Parathyroid adenoma (tissue), 2 donors: ENCODE data around the gene DPP3.
"Not testable (repeated sequence)": the region's sequence is repeated elsewhere in the genome, so short reads cannot be mapped to it uniquely, and the experiment has no call there.

Source experiments
- H2AFZ ChIP-seq: fragments of 300-600 bp; sonication (generic); one replicate; pipeline ENCODE4 v1.7.0; 2017; ENCODE audit warnings: antibody characterized with exemption, mild to moderate bottlenecking
- H3K27ac ChIP-seq: fragments of 300-600 bp; sonication (generic); one replicate; pipeline ENCODE4 v1.7.0; 2017
- H3K27me3 ChIP-seq: fragments of 300-600 bp; sonication (generic); one replicate; pipeline ENCODE4 v1.7.0; 2017; ENCODE audit warnings: low read length; ENCODE audit not compliant: control insufficient read depth, insufficient read depth
- H3K36me3 ChIP-seq: fragments of 300-600 bp; sonication (generic); one replicate; pipeline ENCODE4 v1.7.0; 2017; ENCODE audit warnings: low read length; ENCODE audit not compliant: control insufficient read depth, insufficient read depth
- H3K4me1 ChIP-seq: fragments of 300-600 bp; sonication (generic); one replicate; pipeline ENCODE4 v1.7.0; 2017; ENCODE audit warnings: control low read depth
- H3K4me2 ChIP-seq: fragments of 300-600 bp; sonication (generic); one replicate; pipeline ENCODE4 v1.7.0; 2017; ENCODE audit warnings: low read length
- H3K4me3 ChIP-seq: fragments of 300-600 bp; sonication (generic); one replicate; pipeline ENCODE4 v1.7.0; 2017; ENCODE audit warnings: low read depth, low read length
- H3K79me2 ChIP-seq: fragments of 300-600 bp; sonication (generic); one replicate; pipeline ENCODE4 v1.7.0; 2017; ENCODE audit warnings: control low read depth
- H3K9ac ChIP-seq: fragments of 300-600 bp; sonication (generic); one replicate; pipeline ENCODE4 v1.7.0; 2017; ENCODE audit warnings: mild to moderate bottlenecking
- H3K9me3 ChIP-seq: fragments of 300-600 bp; sonication (generic); one replicate; pipeline ENCODE4 v1.7.0; 2017; ENCODE audit warnings: low read length; ENCODE audit not compliant: control insufficient read depth
- CTCF ChIP-seq: fragments of 300-600 bp; sonication (generic); IDR thresholded peaks from one replicate; pipeline ENCODE4 v1.7.0; 2017; ENCODE audit warnings: antibody characterized with exemption, mild to moderate bottlenecking
- donor health status: primary hyperparathyroidism.

The DPP3 gene

DNA sequence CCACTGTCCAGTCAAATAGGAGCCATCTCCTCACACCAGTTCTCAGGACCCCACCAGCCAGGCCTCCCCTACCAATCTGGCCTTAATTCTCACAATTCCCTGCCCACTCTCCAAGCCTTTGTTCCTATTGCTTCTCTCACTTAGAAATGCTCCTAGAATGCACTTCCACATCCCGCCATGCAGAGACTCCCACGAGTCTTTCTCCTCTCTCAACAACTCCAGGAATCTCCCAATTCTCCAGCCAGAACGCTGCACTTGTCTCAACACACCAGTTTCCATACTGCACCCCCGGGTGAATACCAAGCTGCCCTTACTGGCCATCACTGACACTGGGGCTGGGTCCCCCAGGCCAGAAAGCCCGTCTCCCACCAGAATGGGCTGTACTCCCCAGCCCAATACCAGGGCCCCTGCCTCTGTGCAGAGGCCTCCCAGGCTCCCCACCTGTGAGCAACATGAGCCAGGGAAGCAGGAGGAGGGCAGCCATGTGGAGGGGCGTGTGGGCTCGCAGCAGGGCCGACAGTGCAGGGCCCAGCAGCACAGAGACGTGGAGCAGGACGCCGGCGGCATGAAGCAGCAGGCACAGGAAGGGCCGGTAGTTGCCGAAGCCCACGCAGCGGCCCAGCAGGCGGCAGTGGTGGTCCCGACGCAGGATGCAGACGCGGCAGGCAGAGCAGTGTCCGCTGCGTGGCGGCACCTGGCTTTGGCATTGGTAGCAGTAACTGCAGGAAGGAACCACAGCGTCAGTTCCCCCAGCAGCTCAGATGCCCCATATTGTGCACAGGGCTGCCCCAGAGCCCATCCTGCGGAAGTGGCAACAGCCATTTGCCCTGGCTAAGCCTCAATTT is 63.3 kb downstream of the DPP3 start:
- Histone ChIP-seq H3K79me2 (no peaks in the 10 kb centered on the region), H3K27me3 (no peaks in the 10 kb centered on the region), H2AFZ (no peak overlapping the region), H3K4me2 (no peak overlapping the region), H3K4me3 (no peak overlapping the region), H3K36me3 (no peaks in the 10 kb centered on the region), H3K9me3 (no peaks in the 10 kb centered on the region), H3K9ac (no peak overlapping the region), H3K4me1 (peaks cover 6% of the 10 kb centered on the region), H3K27ac (no peak overlapping the region)
- no peak for TF ChIP-seq CTCF

DNA sequence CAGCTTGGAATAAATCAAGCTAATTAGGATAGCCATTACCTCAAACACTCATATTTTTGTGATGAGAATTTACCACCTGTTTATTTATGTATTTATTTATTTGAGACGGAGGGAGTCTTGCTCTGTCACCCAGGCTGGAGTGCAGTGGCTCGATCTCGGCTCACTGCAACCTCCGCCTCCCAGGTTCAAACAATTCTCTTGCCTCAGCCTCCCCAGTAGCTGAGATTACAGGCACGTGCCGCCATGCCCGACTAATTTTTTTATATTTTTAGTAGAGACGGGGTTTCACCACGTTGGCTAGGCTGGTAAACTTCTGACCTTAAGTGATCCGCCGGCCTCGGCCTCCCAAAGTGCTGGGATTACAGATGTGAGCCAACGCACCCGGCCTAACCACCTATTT is 64.7 kb downstream of the DPP3 start:
- H3K4me1 ChIP-seq, H3K36me3 ChIP-seq, H3K27me3 ChIP-seq, H2AFZ ChIP-seq, H3K79me2 ChIP-seq, H3K27ac ChIP-seq, H3K9me3 ChIP-seq, H3K9ac ChIP-seq: not testable (repeated sequence)
- H3K4me2 ChIP-seq, result peak overlapping the region; percentile 87
- H3K4me3 ChIP-seq, result peak overlapping the region; percentile 61

DNA sequence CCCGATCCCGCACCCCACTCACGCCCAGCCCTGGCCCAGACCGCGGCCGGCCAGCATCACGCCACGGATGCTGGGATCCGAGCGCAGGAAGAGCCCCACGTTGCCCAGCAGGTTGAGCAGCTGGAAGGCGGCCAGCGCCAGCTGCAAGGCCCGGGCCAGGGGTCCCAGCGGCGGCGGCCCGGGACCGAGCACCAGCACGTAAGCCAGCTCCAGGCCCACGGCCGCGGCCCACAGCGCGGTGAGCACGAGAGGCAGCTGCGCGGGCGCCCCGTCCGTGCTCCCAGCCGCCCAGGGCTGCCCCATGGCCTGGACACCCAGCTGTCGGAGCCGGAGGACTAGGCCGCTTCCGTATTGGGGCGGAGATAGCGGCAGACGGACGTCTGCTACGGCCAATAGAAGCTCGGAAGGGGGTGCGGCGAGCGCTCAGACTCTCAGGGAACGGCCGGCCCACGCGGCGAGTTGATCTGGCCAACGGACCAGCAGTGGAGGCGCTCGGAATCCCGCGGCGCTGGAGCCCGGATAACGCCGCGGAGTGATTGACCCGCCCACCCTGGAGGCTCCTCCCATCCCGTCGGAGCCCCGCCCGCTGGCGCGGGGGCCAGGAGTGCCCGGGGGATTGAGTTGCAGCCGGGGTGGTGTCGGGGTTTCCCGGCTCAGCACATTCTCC is 65.6 kb downstream of the DPP3 start, which contains the start of gene ZDHHC24:
Gene ZDHHC24, minus strand, starts transcription at position 348 of the 667 bp plus-strand sequence. Its CDS starts 45 bp downstream, at position 303.
- Histone ChIP-seq H3K27me3 (no peaks in the 10 kb centered on the region), H3K27ac (peak within 1 kb of the TSS; percentile 51), H3K4me3 (peak within 1 kb of the TSS; percentile 61), H3K4me1 (peaks cover 6% of the 10 kb centered on the region), H3K9me3 (no peaks in the 10 kb centered on the region), H3K36me3 (no peaks in the 10 kb centered on the region), H2AFZ (peak within 1 kb of the TSS; percentile 87), H3K79me2 (no peaks in the 10 kb centered on the region), H3K9ac (peak within 1 kb of the TSS; percentile 61), H3K4me2 (peak within 1 kb of the TSS; percentile 87)
- no peak for TF ChIP-seq CTCF

DNA sequence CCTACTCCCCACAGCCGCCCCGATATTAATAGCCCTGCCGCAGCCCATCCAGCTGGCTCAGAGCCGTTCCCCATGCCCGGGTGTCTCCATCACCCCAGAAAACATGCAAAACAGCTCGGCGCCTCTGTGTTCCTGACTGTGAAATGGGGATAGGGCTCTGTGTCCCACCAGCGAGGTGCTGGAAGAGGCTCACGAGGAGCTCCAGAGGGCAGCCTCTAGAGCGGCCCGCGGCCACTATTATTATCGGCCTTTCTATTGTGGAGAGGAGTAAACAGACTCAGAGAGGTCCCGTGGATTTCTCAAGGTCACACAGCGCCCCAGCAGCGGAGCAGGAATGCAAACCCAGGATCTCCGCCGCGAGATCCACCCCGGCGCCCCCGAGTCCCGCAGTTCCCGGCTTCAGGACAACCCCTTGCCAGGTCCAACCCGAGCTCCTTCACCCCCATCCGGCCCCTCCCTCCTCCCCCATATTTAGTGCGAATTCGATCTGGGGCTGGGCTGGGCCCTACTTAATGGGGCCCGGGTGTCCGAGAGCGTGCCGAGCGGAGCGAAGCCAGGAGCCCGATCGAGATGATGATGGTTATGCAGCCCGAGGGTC is 66.2 kb downstream of the DPP3 start, which contains the start of gene ACTN3:
Gene ACTN3, plus strand, starts transcription at position 536 of the 598 bp plus-strand sequence. Its CDS starts 35 bp downstream, at position 571.
- Histone ChIP-seq H3K4me2 (peak within 1 kb of the TSS; percentile 87), H3K36me3 (no peaks in the 10 kb centered on the region), H3K27me3 (no peaks in the 10 kb centered on the region), H3K9me3 (no peaks in the 10 kb centered on the region), H3K27ac (peak within 1 kb of the TSS; percentile 51), H3K79me2 (no peaks in the 10 kb centered on the region), H3K9ac (peak within 1 kb of the TSS; percentile 61), H2AFZ (peak within 1 kb of the TSS; percentile 87), H3K4me3 (peak within 1 kb of the TSS; percentile 61), H3K4me1 (peaks cover 6% of the 10 kb centered on the region)
- no peak for TF ChIP-seq CTCF
